Measurements from ENCODE around the gene MANF. TPM values are rescaled to one million over a fixed set of nuclear protein-coding genes. Genes with fewer than 3 reads are reported as not detected.

The MANF gene
- total RNA-seq, 4 donors from 2014 or later = 16.2 to 34.6 (median 24.9) TPM

- peaks cover 32 to 80% (median 58%) of the 10 kb centered on the region in 4 donors for H3K36me3 ChIP-seq
- 92% methylated on average over 8 of the region's 8 CpGs for WGBS
- DNase-seq (ENCODE audit: extremely low spot score) = no peak
- intact Hi-C loops (cut with DNase I) = no loop called here
- no peaks in the 10 kb centered on the region for H3K4me1 ChIP-seq
- H3K27ac ChIP-seq (replicated peaks in 1 of 4) = no peak overlapping the region
- H3K4me3 ChIP-seq = no peak overlapping the region
- no peak for TF ChIP-seq POLR2AphosphoS5 (IDR thresholded peaks at IDR 0.05)
- no peak for TF ChIP-seq POLR2A (IDR thresholded peaks at IDR 0.05; ENCODE audit: low read depth)
- TF ChIP-seq CTCF (IDR thresholded peaks at IDR 0.05) = no peak
- no peak for TF ChIP-seq EP300 (IDR thresholded peaks at IDR 0.05)
- H3K27me3 ChIP-seq = no peaks in the 10 kb centered on the region
- no peaks in the 10 kb centered on the region for H3K9me3 ChIP-seq
These were observed 52.0 kb downstream of the MANF start for GRCh38 chr3:51436998-51437639.

Other genes with a start within 250 kb of the MANF start
- 10 to 100 TPM; 27.8 to 50.5 (median 42.6) TPM for gene RBM15B, start 6.0 kb downstream of the MANF start, total RNA-seq
- 10 to 100 TPM; 18.3 to 24.7 (median 21.8) TPM for gene DCAF1, start 114.7 kb downstream of the MANF start, total RNA-seq
- 10 to 100 TPM; 18.2 to 25.3 (median 23.8) TPM for gene RAD54L2, start 153.4 kb downstream of the MANF start, total RNA-seq